RPMI7951 (cell line): Measurements from ENCODE around the gene HARBI1. TPM values are rescaled to one million over a fixed set of nuclear protein-coding genes. Genes with fewer than 3 reads are reported as not detected.

Experiments
- DNase-seq: peaks from one replicate; pipeline ENCODE4 v3.0.0-alpha.2; 2012; ENCODE audit warnings: low read depth
- total RNA-seq: library from RNA; depleted of rRNA; stranded (reverse); fragments of >200 nt; shearing (Covaris generic); gene quantifications from 2 replicates; pipeline ENCODE4 v1.2.3, GENCODE V29; 2014; rRNA removed

HARBI1 gene, protein sequence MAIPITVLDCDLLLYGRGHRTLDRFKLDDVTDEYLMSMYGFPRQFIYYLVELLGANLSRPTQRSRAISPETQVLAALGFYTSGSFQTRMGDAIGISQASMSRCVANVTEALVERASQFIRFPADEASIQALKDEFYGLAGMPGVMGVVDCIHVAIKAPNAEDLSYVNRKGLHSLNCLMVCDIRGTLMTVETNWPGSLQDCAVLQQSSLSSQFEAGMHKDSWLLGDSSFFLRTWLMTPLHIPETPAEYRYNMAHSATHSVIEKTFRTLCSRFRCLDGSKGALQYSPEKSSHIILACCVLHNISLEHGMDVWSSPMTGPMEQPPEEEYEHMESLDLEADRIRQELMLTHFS
- total RNA-seq: 3.7 and 4.2 TPM in 2 replicates

DNA sequence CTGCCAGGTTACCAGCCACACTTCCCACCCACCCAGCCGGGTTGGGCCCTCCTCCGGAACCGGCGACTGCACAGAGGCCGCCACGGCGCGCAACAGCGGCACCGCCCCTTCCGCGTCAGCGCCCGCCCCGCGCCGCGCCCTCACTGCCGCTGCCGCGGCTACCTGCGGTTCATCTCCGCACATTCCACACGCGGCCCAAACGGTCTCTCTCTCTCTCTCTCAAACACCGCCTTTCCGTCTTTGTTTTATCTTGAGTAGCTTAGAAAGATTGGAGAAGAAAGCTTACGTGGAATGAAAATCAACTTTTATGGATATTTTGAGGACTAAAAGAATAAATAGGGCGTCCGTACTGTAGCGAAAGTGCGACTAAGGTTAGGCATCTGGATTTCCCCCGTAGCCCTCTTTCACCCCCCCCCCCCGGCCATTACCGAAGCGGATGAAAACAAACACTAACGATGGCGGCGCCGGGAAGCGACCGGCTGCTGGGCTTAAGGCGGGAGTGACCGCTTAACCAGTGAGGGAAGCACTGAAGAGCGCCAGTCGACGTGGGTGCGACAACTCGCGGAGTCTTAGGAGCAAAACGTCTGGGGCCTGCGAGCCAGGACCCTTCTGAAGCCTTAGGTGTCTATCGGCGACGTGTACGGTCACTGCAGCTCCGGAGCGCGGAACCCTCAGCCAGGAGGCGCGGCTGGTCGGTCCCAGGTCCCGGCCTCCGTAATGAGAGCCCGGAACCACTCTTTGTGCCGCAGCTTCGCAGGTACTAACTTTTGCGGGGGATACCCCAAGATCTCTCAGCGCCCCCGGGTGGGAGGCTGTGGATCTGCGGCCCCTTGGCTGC is at the start of gene HARBI1, which contains the start of gene ATG13:
HARBI1 (minus strand) TSS at position 94 of the 838 bp plus-strand sequence. CDS start 990 bp downstream, outside the sequence.
ATG13 (plus strand) TSS at position 420 of the 838 bp plus-strand sequence. CDS start 26,739 bp downstream, outside the sequence.
- peak; percentile 83 for DNase-seq

DNA sequence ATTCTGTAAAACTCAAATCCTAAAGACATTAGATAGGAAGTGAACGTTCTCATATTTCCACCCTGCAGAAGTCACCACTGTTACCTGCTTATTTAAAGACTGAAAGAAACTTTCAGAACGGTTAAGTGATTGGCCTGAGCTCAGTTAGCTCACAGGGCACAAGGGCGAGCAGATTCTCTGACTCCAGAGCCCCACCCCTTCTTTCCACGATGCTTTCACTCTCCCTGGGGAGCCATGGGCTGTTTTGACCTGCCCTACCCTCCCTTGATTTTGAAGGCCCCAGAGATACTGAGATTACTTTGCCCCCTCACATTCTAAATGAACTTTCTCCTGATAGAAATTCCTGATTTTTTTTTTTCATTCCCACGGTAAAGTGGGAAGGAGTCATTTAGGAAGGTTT is 49.5 kb upstream of the HARBI1 start:
- no peak for DNase-seq

DNA sequence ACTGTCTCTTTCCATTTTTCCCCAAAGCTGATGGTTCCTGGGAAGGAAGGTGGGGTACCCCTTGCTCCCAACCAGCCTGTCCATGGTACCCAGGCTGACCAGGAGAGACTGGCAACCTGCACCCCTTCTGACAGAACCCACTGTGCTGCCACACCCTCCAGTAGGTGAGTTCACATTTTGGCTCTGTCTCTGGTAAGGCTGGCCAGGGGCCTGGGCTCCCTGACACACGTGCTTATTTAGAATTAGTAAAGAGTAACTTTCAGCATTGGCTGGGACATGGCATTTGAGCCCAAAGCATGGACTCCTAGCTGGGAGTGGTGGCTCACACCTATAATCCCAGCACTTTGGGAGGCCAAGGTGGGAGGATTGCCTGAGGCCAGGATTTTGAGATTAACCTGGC is 48.3 kb upstream of the HARBI1 start:
- DNase-seq: no peak

DNA sequence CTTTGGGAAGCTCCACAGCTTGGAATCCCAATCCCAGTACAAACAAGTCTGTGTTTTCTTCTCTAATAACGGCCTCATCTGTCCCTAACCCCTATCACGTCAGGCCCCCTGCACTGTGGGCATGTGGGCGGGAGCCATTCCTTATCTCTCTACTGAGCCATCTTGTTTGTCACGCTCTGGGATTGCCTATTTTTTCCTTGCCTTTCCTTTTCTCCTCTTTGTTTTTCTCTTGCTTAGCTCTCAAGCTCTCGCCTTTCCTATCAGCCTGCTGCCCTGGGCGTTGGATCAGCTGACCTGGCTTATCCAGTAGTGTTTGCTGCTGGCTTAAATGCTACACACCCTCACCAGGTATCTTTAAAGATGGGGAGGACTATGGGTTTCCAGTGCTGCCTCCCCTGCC is 47.6 kb upstream of the HARBI1 start:
- no peak for DNase-seq

DNA sequence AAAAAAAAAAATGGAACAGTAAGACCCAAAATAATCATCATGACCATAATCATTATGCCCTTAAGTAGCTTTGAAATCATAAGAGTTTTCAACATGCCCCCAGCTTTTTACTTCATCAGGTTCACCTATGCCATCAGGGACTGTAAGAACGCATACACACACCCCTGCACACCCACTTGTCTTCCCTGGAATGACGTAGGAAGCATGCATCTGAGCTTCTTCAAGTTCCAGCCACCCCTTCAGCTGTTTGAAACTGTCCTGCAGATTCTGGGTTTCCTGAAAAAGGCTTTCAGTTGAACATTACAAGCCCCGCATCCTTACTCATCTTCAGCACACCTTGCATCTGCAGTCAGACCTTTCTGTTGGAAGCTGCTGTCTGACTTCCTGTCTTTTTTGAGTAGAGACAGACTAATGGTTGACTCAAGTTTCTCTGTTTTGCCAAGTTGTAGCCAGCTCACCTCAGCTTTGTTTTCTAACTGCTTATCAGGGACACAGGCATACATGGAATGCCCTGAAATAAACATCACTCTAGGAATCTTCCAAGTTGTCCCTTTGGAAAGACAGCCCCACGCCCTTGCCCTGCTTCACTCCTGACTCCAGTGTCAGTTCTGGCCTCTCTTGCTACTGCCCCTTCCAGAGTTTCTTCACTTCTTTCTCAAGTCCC is 46.4 kb upstream of the HARBI1 start:
- DNase-seq: no peak

DNA sequence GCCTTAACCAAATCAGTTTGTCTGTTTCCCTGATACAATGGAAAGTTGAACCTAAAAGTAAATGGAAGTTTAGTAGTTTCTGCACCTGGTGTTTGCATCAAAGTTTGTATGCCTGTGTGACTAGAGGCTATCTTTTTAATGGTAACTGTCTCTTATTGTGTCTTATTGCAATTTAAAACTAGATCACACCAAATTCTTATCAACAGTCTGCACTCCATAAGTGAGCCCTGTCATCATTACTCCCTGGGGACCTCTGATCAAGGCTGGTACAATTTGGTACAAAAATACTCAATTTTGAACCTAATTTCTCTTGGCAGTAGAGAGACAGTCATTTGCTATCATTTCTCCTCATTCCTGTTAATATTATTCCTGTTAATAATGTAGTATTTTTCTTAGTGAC is 45.3 kb upstream of the HARBI1 start:
- no peak for DNase-seq

DNA sequence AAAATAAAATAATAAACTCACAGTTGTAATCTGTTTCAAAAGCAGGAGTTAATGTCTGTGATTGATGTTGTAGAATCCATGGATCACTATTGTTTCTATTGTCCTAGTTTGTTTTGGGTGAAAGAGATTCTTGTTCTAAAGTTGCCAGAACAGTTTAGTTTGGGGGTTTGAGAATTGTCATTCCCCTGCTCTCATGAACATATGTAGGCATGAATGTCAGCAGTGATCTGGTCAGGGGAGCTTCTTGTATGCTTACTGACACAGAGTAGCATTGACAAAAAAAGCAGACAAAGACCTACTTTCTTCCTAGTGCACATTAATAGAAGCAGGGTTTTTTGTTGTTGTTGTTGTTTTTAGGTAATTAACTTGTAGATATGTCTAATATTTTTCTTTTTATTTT is 44.8 kb upstream of the HARBI1 start:
- DNase-seq: no peak

DNA sequence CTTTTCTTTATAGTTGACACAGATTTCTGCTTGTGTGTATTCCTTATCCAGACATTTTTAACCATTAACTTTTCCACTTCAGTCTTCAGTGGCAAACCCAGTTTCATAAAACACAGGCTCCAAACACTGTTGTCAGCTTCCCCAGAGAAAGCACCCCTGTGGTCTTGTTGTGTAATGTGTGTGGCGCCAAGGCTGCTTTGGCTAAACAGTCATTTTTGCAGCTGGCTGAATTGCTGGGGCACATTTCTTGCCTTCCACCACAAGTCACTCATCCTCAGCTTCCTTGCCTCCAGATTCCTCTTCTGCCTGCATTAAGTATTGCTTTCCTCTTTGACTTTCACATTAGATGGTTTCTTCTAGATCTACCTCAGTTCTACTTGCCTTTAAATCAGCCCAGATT is 42.9 kb upstream of the HARBI1 start:
- DNase-seq: no peak

DNA sequence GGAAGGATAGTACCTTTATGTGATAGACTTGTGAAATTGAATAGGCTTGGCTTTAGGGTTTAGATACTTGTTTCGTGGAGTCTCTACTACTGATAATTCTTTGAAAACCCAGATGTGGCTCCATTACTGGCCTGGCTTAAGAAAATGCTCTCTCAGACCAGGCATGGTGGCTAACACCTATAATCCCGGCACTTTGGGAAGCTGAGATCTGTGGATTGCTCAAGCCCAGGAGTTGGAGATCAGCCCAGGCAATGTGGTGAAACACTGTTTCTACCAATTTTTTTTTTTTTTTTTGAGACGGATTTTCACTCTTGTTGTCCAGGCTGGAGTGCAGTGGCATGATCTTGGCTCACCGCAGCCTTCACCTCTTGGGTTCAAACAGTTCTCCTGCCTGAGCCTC is 41.2 kb upstream of the HARBI1 start:
- peak; percentile 13 for DNase-seq

DNA sequence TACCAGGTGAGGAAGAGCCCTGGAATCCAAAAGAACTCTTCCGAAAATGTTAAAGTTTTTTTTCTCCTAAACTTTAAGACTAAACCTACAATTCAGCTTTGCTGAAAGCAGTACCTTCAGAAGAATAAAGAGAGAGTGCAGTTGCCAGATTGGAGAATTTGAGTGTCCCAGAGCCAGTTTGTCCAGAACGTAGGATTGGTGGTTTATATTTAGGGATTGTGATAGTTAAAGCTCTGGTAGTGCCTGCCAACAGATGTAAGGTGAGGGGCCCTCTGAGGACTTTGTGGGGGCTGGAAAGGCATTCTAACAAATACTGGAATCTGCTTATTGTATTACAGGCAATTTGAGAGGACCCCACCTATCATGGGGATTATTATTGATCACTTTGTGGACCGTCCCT is 40.2 kb upstream of the HARBI1 start:
- no peak for DNase-seq

DNA sequence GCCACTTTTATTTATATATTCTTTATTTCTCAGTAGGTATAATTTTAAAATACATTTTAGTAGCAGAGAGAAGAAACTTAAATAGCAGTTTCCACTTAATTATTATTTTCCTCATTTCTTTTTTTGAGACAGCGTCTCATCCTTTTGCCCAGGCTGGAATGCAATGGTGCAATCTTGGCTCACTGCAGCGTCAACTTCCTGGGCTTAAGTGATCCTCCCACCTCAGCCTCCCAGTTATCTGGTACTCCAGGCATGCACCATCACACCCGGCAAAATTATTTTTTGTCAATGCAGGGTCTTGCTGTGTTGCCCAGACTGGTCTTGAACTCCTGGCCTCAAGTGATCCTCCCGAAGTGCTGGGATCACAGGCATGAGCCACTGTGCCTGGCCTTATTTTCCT is 38.6 kb upstream of the HARBI1 start:
- DNase-seq: no peak

DNA sequence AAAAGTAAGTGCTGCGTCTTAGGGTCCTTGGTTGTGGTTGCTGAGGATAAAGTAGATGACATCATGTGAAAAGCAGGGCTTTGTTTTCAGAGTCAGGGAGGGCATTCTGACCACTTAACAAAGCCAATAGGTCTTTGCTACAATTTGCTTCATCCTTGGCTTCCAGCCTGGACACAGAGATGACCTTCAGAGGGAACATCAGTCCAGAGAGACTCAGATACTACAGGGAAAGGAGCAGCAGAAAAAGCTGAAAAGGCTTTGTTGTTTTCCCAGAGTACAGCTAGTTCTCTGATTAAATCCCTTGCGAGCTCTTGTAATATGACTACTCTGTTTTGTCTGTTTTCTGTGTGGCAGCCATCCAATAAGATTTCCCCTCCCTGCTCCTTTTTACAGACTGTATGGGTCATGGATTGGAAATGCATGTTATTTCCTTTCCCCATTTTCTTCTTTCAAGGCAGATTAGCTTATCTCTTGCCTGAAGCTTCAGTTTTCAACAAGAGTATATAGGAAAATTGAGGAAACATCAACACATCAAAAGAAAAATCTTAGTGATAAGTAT is 32.2 kb upstream of the HARBI1 start:
- DNase-seq: peak; percentile 64

DNA sequence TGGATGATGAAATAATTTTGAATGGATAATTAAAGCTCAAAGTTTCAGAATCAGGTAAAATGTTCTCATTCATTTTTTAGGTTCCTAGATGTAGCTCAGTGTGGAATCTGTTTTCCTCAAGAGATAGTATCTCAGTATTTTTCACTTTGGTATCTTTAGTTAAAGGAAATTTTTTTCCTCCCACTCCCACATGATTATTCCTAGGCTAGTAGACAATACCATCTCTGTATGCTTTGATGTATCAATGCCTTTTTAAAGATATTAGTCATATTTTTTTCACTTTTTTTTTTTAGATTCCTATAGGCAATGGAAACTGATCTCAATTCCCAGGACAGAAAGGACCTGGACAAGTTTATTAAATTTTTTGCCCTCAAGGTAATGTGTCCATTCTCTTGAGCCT is 27.0 kb upstream of the HARBI1 start:
- no peak for DNase-seq

DNA sequence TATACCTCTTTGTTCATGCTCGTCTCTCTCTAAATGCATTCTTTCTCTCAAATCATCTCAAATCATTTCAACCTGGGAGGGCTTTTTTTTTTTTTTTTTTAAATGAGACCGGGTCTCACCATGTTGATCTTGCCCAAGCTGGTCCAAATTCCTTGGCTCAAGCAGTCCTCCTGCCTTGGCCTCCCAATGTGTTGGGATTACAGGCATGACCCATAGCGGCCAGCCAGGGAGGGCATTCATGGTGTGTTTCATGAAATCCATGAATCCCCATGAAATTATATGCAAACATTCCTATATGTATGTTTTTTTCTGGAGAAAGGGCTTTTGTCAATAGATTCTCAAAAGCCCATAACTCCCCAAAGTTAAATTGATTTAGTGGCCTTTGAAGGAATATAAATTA is 26.5 kb upstream of the HARBI1 start:
- DNase-seq: no peak

DNA sequence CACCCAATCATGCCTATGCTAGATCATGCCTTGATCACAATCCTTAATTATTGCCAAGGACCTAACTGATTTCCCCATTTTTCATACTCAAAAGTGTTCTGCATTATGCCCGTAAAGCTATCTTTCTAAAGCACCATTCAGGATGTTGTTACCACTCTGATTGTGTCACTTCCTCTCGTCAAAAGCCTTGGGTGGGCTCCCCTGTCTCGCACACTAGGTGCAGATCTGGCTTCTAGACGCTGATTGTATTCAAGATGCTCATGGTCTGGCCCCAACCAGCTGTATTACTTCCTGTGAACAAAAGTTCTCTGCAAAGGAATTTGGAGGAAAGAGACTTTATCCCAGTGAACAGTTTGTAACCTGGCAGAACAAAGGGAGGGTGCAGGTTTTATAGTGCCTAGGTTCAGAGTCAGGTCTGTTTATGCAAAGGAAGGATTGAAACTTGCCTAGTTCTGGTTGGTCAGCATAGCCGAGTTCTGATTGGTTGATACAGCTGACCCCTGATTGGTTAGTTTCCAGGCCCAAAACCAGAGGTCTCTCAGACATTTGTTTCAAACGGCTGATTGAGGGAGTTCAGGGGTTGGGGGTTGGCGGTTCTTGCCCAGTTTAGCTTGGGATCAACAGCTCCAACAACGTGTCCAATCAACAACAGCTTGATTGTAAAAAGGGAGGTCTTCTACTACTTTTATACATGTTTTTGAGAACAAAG is 25.8 kb upstream of the HARBI1 start:
- no peak for DNase-seq

DNA sequence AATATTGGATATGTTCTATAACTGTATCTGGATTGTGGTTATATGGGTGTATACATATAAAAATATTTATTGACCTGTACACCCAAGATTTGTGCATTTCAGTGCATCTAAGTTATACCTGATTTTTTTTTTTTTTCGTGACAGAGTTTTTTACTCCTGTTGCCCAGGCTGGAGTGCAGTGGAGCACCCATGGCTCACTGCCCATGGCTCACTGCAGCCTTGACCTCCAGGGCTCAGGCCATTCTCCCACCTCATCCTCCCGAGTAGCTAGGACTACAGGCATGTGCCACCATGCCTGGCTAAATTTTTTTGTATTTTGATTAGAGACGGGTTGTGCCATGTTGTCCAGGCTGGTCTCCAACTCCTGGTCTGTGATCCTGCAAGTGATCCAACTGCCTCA is 24.6 kb upstream of the HARBI1 start:
- no peak for DNase-seq

DNA sequence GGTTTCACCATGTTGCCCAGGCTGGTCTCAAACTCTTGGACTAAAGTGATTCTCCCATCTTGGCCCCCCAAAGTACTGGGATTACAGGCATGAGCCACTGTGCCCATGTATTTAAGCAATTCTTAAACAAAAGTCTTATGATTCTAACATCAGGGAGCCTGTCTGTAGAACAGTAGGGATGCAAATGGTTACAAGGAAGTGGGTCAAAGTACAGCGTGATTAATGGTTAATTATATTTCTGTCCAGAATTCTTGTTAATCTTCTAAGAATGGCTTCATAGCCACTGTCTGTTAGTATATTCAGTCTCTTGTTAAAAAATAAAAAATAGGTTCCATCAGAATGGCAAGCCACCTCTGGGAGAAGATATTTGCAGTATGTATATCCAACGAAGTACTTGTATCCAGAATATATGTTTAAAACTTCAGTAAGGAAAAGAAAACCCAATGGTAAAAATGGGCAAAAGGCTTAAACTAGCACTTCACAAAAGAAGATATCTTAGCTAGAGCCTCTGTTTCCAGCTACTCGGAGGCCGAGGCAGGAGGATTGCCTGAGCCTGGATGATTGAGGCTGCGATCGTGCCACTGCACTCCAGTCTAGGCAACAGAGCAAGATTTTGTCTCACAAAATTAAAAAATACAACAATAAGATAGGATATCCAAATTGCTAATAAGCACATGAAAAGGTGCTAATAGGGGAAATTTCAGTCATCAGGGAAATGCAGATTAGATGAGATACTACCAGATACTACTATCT is 23.2 kb upstream of the HARBI1 start:
- DNase-seq: no peak

DNA sequence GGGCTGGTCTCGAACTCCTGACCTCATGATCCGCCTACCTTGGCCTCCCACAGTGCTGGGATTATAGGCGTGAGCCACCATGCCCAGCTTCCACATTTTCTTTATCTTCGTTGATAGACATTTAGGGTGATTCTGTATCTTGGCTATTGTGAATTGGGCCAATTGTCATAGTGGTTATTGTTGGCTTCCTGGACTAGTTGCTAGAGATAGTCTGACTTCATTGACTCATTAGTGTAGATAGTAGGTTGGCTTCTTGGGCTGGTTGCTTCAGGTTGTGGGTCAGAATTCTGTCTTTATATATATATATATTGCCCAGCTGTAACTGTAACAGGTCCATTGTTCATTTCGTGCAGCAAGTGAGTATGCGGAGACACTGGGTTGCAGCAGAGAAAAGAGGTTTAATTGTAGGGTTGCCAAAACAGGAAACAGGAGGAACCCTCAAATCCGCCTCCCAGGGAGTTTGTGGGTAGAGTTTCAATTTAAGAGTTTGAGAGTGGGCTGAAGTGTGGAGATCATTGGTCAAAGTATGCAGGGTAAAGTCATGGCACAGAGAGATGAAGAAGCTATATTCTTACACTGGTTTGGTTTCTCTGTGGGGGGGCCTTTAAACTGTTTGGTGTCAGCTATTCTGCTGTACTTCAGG is 22.3 kb upstream of the HARBI1 start:
- peak; percentile 36 for DNase-seq

DNA sequence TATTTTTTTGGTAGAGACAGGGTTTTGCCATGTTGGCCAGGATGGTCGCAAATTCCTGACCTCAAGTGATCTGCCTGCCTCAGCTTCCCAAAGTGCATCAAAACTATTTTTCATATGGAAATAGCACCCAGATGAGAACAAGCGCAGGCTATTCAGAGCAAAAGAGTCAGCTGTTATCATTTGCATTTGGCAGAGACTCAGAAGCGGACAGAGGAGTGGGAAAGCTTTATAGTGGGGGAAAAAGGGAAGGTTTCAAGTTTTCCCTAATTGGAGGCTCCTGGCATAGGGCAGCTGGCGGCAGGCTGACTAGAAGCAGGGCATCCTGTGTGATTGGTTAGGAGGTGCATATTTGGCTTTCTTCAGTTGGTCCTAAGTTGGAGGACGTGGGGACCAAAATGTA is 20.5 kb upstream of the HARBI1 start:
- DNase-seq: no peak

DNA sequence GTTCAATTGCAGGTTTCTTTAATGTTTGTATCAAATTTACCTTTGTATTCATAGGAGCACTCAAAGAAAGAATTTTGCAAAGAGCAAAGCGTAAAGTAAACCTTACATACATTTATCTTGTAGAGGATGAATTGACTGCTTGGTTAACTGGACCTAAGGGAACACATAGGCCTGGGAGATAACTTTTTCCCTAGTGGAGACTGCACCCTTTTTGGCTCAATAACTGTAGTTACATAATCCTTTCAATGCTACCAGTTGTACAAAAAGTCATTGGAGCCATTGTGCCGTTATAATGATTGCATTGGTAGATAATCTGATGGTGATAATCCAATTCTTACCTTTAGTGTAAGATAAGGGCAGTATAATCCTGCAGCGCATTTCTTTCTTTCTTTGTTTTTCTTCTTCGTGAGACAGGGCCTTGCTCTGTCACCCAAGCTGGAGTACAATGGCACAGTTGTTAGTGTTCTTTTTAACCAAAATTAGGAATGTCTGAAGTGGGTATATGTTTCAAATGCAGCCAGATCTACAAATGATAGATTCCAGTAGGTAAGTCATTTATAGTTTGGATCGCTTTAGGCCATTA is 18.6 kb upstream of the HARBI1 start:
- DNase-seq: no peak
